ENCODE results near the gene ZNF485. TPM values are rescaled to one million over a fixed set of nuclear protein-coding genes. Genes with fewer than 3 reads are reported as not detected.

Gene ZNF485
- total RNA-seq, 1 experiment from 2014 or later, result 7.3 TPM

DNA sequence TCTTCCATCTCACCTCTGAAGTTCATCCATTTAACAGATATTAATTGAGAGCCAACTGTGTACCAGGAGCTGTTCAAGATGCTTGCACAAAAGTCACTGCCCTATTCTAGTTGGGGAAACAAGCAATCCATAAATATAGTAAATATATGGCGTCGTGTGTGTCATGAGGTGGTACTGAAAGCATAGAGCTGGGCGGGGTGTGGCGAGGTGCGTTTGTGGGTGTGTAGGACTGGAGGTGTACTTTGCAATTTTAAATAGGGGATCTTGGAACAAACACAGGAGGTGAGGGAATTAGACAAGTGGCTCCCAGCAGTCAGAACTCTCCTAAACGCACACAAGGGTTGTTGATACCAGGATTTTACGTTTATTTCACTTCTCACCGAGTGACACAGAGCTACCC lies 31.3 kb upstream of the ZNF485 start:
- Histone ChIP-seq H3K27me3 (replicated peaks; ENCODE audit: control insufficient read depth, insufficient read depth, low read length) (no peaks in the 10 kb centered on the region), H3K36me3 (ENCODE audit: control insufficient read depth, insufficient read depth, low read length) (0 out of 2 replicates have a peak, but pooled peaks cover 2% of the 10 kb centered on the region), H3K4me3 (ENCODE audit: low read depth, low read length) (peak overlapping the region; percentile 85), H3K9me3 (no peaks in the 10 kb centered on the region), H3K4me1 (peaks cover 12% of the 10 kb centered on the region; the same call in 1 of the 2 replicates)
- Mint-ChIP-seq H3K27me3 (ENCODE audit: insufficient read depth, unreplicated experiment) (no peaks in the 10 kb centered on the region), H3K9me3 (ENCODE audit: unreplicated experiment) (peaks cover 43% of the 10 kb centered on the region), H3K36me3 (ENCODE audit: insufficient read depth, unreplicated experiment) (peaks cover 13% of the 10 kb centered on the region), H3K27ac (ENCODE audit: unreplicated experiment) (peak overlapping the region; percentile 79), H3K4me1 (ENCODE audit: low read depth, unreplicated experiment) (peaks cover 21% of the 10 kb centered on the region), H3K4me3 (ENCODE audit: unreplicated experiment) (peak overlapping the region; percentile 90)
- ChIA-PET POLR2A (no interaction called here), CTCF (no interaction called here)
- BruUV-seq (replicated peaks), result no TSS peak
- TF ChIP-seq, protein P1, sequence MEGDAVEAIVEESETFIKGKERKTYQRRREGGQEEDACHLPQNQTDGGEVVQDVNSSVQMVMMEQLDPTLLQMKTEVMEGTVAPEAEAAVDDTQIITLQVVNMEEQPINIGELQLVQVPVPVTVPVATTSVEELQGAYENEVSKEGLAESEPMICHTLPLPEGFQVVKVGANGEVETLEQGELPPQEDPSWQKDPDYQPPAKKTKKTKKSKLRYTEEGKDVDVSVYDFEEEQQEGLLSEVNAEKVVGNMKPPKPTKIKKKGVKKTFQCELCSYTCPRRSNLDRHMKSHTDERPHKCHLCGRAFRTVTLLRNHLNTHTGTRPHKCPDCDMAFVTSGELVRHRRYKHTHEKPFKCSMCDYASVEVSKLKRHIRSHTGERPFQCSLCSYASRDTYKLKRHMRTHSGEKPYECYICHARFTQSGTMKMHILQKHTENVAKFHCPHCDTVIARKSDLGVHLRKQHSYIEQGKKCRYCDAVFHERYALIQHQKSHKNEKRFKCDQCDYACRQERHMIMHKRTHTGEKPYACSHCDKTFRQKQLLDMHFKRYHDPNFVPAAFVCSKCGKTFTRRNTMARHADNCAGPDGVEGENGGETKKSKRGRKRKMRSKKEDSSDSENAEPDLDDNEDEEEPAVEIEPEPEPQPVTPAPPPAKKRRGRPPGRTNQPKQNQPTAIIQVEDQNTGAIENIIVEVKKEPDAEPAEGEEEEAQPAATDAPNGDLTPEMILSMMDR (IDR thresholded peaks at IDR 0.05; ENCODE audit: insufficient read depth in 1 of 2, low read depth in 1 of 2, low read length in 1 of 2, severe bottlenecking in 1 of 2, unreplicated experiment in 1 of 2), result no peak
- intact Hi-C loops (cut with micrococcal nuclease; ENCODE audit: unreplicated experiment), result loop anchor here (1.0 kb wide), 2 partner anchors 31 to 73 kb away; partner anchors contain the start of genes ZNF32 and ZNF485
- no peak for DNase-seq

DNA sequence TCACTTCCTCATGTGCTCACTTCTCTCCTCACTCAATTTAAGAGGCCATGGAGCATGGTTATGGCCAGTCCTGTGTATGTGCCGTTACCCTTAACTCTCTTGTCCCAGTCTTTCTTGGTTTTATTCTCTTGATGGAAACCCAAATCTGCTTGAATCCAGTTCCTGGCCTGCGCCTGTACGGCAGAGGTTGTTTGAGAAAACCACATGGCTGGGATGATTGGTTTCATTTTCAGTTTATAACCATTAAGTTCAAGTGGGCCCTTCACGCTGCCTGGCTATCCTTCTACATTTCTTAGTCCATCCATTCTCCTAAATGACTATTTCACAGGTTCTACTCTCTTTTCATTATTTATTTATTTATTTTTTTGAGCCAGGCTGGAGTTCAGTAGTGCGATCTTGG lies 30.2 kb upstream of the ZNF485 start:
- H3K27ac Mint-ChIP-seq (ENCODE audit: unreplicated experiment), result no peak overlapping the region

DNA sequence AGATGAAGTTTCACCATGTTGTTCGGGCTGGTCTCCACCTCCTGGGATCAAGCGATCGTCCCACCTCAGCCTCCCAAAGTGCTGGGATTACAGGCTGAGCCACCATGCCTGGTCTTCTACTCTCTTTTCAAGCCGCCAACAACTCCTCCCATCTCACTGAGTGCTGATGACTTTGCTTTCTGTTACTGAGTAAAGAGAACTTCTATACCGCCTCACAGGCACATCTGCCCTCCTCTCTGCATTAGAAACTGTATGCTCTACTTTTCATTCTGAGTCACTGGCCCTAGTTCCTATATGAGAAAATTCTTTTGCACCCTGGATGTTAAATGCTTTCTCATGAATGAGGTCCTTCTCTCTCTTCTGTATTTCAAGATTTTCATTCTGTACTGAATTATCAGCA lies 29.7 kb upstream of the ZNF485 start:
- Histone ChIP-seq H3K9me3 (no peaks in the 10 kb centered on the region), H3K4me1 (peaks cover 12% of the 10 kb centered on the region; the same call in 1 of the 2 replicates), H3K4me3 (ENCODE audit: low read depth, low read length) (no peak overlapping the region), H3K36me3 (ENCODE audit: control insufficient read depth, insufficient read depth, low read length) (0 out of 2 replicates have a peak, but pooled peaks cover 1% of the 10 kb centered on the region), H3K27me3 (replicated peaks; ENCODE audit: control insufficient read depth, insufficient read depth, low read length) (no peaks in the 10 kb centered on the region)
- peaks cover 4% of the 10 kb centered on the region for H3K27me3 Mint-ChIP-seq (ENCODE audit: insufficient read depth, unreplicated experiment)
- ChIA-PET CTCF (no interaction called here), POLR2A (no interaction called here)
- peaks cover 33% of the 10 kb centered on the region for H3K9me3 Mint-ChIP-seq (ENCODE audit: unreplicated experiment)
- TF ChIP-seq, protein P1 (IDR thresholded peaks at IDR 0.05; ENCODE audit: insufficient read depth in 1 of 2, low read depth in 1 of 2, low read length in 1 of 2, severe bottlenecking in 1 of 2, unreplicated experiment in 1 of 2), result no peak
- peaks cover 13% of the 10 kb centered on the region for H3K36me3 Mint-ChIP-seq (ENCODE audit: insufficient read depth, unreplicated experiment)
- H3K4me1 Mint-ChIP-seq (ENCODE audit: low read depth, unreplicated experiment), result peaks cover 14% of the 10 kb centered on the region
- no peak overlapping the region for H3K4me3 Mint-ChIP-seq (ENCODE audit: unreplicated experiment)
- no peak for DNase-seq
- BruUV-seq (replicated peaks), result no TSS peak
- intact Hi-C loops (cut with micrococcal nuclease; ENCODE audit: unreplicated experiment), result no loop called here
- no peak overlapping the region for H3K27ac Mint-ChIP-seq (ENCODE audit: unreplicated experiment)

More for the DNA sequence above, 30.2 kb upstream of the ZNF485 start:
- no peaks in the 10 kb centered on the region for H3K9me3 ChIP-seq
- intact Hi-C loops (cut with micrococcal nuclease; ENCODE audit: unreplicated experiment), result no loop called here
- no peak for DNase-seq
- CTCF ChIA-PET, result no interaction called here
- peaks cover 12% of the 10 kb centered on the region; the same call in 1 of the 2 replicates for H3K4me1 ChIP-seq
- H3K36me3 ChIP-seq (ENCODE audit: control insufficient read depth, insufficient read depth, low read length), result 0 out of 2 replicates have a peak, but pooled peaks cover 1% of the 10 kb centered on the region
- POLR2A ChIA-PET, result no interaction called here
- TF ChIP-seq, protein P1 (IDR thresholded peaks at IDR 0.05; ENCODE audit: insufficient read depth in 1 of 2, low read depth in 1 of 2, low read length in 1 of 2, severe bottlenecking in 1 of 2, unreplicated experiment in 1 of 2), result no peak
- Mint-ChIP-seq H3K27me3 (ENCODE audit: insufficient read depth, unreplicated experiment) (peaks cover 4% of the 10 kb centered on the region), H3K4me3 (ENCODE audit: unreplicated experiment) (peak overlapping the region; percentile 51), H3K36me3 (ENCODE audit: insufficient read depth, unreplicated experiment) (peaks cover 13% of the 10 kb centered on the region), H3K4me1 (ENCODE audit: low read depth, unreplicated experiment) (peaks cover 14% of the 10 kb centered on the region), H3K9me3 (ENCODE audit: unreplicated experiment) (peaks cover 33% of the 10 kb centered on the region)
- no TSS peak for BruUV-seq (replicated peaks)
- no peaks in the 10 kb centered on the region for H3K27me3 ChIP-seq (replicated peaks; ENCODE audit: control insufficient read depth, insufficient read depth, low read length)
- H3K4me3 ChIP-seq (ENCODE audit: low read depth, low read length), result no peak overlapping the region
